Activated CD4-positive, alpha-beta T cell treated with anti-CD3 and anti-CD28 coated beads, Interleukin-2, amount 10 ng/mL, durations not matched to agents 7 days and 5 days (primary cell): ENCODE data around the gene IFI27L2. TPM values are rescaled to one million over a fixed set of nuclear protein-coding genes. Genes with fewer than 3 reads are reported as not detected.
A peak's percentile ranks its signal among the peaks of the same experiment; 100 is the strongest.

Experiments used
- CTCF ChIA-PET: fragments of 350-600 bp; sonication (Branson Sonifier 250); formaldehyde crosslinking; loops from one replicate; lab custom pipeline; 2021; ENCODE audit warnings: antibody characterized with exemption; lab: Charles Lee
- POLR2A ChIA-PET: fragments of 350-600 bp; sonication (Branson Sonifier 250); formaldehyde crosslinking; loops from one replicate; lab custom pipeline; 2021; ENCODE audit warnings: antibody characterized with exemption; lab: Charles Lee
- DNase-seq: peaks from one replicate; pipeline ENCODE4 v3.0.0-alpha.2; 2020
- H3K27ac Mint-ChIP-seq: one replicate; pipeline ENCODE4 v1.8.0; 2021; ENCODE audit warnings: mild to moderate bottlenecking, moderate library complexity, mixed read lengths
- H3K27me3 Mint-ChIP-seq: one replicate; pipeline ENCODE4 v1.8.0; 2021; ENCODE audit warnings: mixed read lengths
- H3K36me3 Mint-ChIP-seq: one replicate; pipeline ENCODE4 v1.8.0; 2021; ENCODE audit warnings: low read depth, mixed read lengths
- H3K4me1 Mint-ChIP-seq: one replicate; pipeline ENCODE4 v1.8.0; 2021; ENCODE audit warnings: mixed read lengths
- H3K4me3 Mint-ChIP-seq: one replicate; pipeline ENCODE4 v1.8.0; 2021; ENCODE audit warnings: mild to moderate bottlenecking, moderate library complexity, mixed read lengths
- H3K9me3 Mint-ChIP-seq: one replicate; pipeline ENCODE4 v1.8.0; 2021; ENCODE audit warnings: mixed read lengths
- total RNA-seq, 2 experiments: library from RNA; stranded (reverse); gene quantifications; one replicate each; pipeline ENCODE4 v1.2.3, GENCODE V29; 2021

Gene IFI27L2
- total RNA-seq, 2 experiments from 2014 or later, result 76.0 to 91.3 TPM

DNA sequence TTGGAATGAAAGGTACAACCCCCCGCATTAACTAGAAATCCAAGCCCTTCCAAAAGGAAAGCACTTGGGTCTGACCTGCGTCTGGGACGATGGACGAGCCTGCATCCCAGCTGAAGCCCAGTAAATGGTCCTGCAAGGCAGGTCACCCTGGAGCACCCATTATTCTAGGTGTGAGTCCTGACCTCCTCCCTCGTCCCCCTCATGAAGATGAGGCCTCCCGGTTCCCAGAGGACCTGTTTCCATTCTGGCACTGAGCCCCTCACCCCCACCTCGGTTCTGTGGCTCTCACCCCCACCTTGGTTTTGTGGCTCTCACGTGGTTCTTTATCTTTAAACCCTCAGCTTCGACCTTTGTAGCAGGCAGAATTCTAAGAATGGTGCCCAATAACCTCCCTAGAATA, 11.5 kb downstream of the IFI27L2 start:
- no peaks in the 10 kb centered on the region for H3K27me3 Mint-ChIP-seq
- peaks cover 26% of the 10 kb centered on the region for H3K4me1 Mint-ChIP-seq
- H3K4me3 Mint-ChIP-seq, result no peak overlapping the region
- DNase-seq, result no peak
- H3K9me3 Mint-ChIP-seq, result peaks cover 14% of the 10 kb centered on the region
- ChIA-PET POLR2A (no interaction called here), CTCF (interaction anchor here (0.6 to 1.6 kb wide), 3 partner anchors 17 to 60 kb away, joined by 3 to 5 read pairs (median 5); no protein-coding TSS in a partner anchor)
- no peaks in the 10 kb centered on the region for H3K36me3 Mint-ChIP-seq
- no peak overlapping the region for H3K27ac Mint-ChIP-seq

DNA sequence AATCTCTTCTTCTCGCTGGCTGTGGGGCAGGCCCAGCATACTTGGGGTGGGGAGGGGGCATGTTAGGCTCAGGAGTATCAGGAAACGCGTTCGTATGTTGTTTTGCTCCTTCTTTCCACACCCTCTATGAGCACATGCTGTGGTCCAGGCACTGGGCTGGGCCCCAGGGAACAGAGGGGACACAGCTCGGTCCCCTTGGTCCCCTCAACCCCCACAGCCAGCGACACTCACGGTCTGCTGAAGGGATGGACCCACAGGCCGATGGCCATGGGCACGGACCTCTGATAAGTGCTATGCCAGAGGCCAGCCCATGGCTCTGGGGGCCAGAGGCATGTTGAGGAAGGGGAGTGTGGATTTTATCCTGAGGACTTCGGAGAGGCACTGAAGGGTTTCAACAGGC, 12.7 kb downstream of the IFI27L2 start:
- Mint-ChIP-seq H3K27ac (no peak overlapping the region), H3K4me1 (peaks cover 34% of the 10 kb centered on the region), H3K27me3 (no peaks in the 10 kb centered on the region), H3K9me3 (peaks cover 14% of the 10 kb centered on the region), H3K36me3 (peaks cover 2% of the 10 kb centered on the region), H3K4me3 (no peak overlapping the region)
- DNase-seq, result no peak
- ChIA-PET POLR2A (interaction anchor here (0.7 kb wide), 1 partner anchor 28 kb away, joined by 3 read pairs; no protein-coding TSS in a partner anchor), CTCF (interaction anchor here (1.6 kb wide), 1 partner anchor 20 kb away, joined by 5 read pairs; no protein-coding TSS in a partner anchor)

DNA sequence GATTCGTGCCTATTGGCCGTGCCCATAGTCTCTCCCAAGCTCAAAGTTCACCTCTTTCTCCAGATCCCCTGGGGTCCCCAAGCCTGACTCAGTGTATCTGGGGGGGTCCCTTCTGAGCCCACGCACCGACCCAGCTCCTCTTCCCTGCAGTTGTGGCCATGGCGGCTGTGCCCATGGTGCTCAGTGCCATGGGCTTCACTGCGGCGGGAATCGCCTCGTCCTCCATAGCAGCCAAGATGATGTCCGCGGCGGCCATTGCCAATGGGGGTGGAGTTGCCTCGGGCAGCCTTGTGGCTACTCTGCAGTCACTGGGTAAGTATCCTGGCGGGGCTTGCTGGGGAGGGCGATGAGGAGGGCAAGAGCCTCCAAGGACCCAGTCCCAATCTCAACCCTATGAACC, 13.8 kb downstream of the IFI27L2 start:
- Mint-ChIP-seq H3K27me3 (no peaks in the 10 kb centered on the region), H3K4me3 (no peak overlapping the region), H3K36me3 (peaks cover 2% of the 10 kb centered on the region), H3K27ac (no peak overlapping the region), H3K9me3 (peaks cover 11% of the 10 kb centered on the region), H3K4me1 (peaks cover 39% of the 10 kb centered on the region)
- CTCF ChIA-PET, result interaction anchor here (0.9 to 2.3 kb wide), 4 partner anchors 12 to 79 kb away, joined by 3 to 6 read pairs (median 5); no protein-coding TSS in a partner anchor
- DNase-seq, result no peak
- POLR2A ChIA-PET, result no interaction called here

DNA sequence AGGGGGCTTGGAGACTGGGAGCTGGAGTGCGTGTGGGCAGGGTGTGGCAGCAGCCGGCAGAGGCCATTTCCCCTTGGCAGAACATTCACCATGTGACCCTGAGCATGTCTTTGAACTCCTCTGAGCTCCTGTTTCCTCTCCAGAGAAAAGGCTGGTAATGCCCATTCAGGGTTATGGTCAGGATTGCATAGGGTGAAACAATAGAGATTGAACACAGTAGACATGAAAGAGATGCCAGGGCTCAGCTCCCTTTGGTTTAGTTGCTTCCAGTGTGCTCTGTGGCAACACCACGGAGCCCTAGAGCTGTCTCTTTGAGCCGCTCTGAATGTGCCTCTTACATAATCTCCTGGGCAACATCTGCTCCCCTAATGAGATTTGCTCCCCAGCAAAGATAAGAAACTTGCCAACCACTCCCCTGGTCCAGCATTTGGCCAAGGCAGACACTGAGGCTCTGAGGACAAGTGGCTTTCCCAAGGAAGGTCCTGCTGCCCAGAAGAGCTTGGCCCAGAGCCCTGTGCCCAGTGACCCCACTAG, 14.3 kb downstream of the IFI27L2 start:
- Mint-ChIP-seq H3K27ac (no peak overlapping the region), H3K9me3 (peaks cover 6% of the 10 kb centered on the region), H3K4me1 (peaks cover 44% of the 10 kb centered on the region), H3K27me3 (no peaks in the 10 kb centered on the region), H3K36me3 (peaks cover 2% of the 10 kb centered on the region), H3K4me3 (no peak overlapping the region)
- no peak for DNase-seq
- ChIA-PET POLR2A (interaction anchor here (0.6 kb wide), 1 partner anchor 16 kb away, joined by 3 read pairs; no protein-coding TSS in a partner anchor), CTCF (interaction anchor here (0.9 to 2.3 kb wide), 4 partner anchors 11 to 79 kb away, joined by 3 to 6 read pairs (median 5); no protein-coding TSS in a partner anchor)

DNA sequence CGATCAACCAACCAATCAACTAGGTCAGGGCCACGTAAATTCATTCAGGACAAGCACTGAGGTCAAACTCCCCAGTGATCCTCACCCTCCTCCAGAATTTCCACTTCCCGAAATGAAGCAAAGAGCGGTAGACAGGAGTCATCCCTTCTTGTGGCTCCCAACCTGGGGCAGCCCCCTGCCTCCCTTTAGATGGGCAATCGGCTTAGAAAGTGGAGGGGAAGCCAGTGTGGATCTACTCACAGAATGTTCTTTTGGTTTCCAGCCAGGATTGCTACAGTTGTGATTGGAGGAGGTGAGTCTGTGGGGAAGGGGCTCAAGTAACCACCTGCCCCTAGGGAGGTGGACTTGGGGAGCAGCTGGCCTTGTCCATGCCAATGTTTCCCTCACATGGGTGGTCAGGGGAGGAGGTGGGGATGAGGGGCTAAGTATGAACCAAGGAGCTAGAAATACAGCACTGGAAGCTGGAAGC, 14.8 kb downstream of the IFI27L2 start:
- Mint-ChIP-seq H3K27ac (no peak overlapping the region), H3K9me3 (peaks cover 4% of the 10 kb centered on the region)
- CTCF ChIA-PET, result interaction anchor here (0.9 to 2.3 kb wide), 4 partner anchors 11 to 78 kb away, joined by 3 to 6 read pairs (median 5); no protein-coding TSS in a partner anchor

DNA sequence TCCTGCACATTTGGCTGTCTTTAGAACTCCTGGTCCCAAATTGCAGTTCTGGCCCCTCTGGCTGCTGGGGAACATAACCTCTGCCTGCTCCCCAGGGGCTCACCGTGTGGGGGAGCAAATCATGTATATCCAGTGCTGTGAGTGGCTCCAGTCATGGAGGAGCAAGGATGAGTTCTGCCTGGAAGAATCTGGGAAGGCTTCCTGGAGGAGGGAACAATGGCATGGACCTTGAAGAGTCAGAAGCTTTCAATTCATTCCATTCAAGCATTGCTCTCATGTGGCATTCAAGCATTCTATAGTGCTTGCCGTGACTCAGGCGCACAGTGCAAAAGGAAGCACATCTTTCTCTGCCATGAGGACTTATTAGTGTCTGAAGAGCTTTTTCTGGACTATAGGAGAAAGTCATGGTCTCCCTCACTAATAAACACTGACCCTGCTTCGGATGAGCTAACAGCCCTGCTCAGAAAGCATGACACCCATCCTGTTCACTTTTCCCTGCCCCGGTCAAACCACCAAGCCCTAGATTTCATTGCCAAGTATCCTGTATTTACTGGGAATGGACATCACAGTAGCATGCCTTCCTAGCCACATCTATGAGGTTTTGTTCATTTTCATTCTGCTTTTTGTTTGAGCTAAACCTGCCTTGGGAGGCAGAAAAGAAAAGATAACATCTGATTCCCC, 15.4 kb downstream of the IFI27L2 start:
- H3K9me3 Mint-ChIP-seq, result no peaks in the 10 kb centered on the region
- H3K27me3 Mint-ChIP-seq, result no peaks in the 10 kb centered on the region
- H3K4me1 Mint-ChIP-seq, result peaks cover 51% of the 10 kb centered on the region
- no peak overlapping the region for H3K27ac Mint-ChIP-seq
- DNase-seq, result no peak
- ChIA-PET CTCF (interaction anchor here (0.6 to 2.3 kb wide), 2 partner anchors 10 to 23 kb away, joined by 3 to 6 read pairs; no protein-coding TSS in a partner anchor), POLR2A (interaction anchor here (0.6 kb wide), 1 partner anchor 11 kb away, joined by 3 read pairs; no protein-coding TSS in a partner anchor)
- no peak overlapping the region for H3K4me3 Mint-ChIP-seq
- peaks cover 2% of the 10 kb centered on the region for H3K36me3 Mint-ChIP-seq

More for the DNA sequence above, 14.8 kb downstream of the IFI27L2 start:
- POLR2A ChIA-PET, result interaction anchor here (0.6 kb wide), 1 partner anchor 15 kb away, joined by 3 read pairs; no protein-coding TSS in a partner anchor
- no peak overlapping the region for H3K4me3 Mint-ChIP-seq
- H3K27me3 Mint-ChIP-seq, result no peaks in the 10 kb centered on the region
- H3K4me1 Mint-ChIP-seq, result peaks cover 49% of the 10 kb centered on the region
- no peak for DNase-seq
- peaks cover 2% of the 10 kb centered on the region for H3K36me3 Mint-ChIP-seq

DNA sequence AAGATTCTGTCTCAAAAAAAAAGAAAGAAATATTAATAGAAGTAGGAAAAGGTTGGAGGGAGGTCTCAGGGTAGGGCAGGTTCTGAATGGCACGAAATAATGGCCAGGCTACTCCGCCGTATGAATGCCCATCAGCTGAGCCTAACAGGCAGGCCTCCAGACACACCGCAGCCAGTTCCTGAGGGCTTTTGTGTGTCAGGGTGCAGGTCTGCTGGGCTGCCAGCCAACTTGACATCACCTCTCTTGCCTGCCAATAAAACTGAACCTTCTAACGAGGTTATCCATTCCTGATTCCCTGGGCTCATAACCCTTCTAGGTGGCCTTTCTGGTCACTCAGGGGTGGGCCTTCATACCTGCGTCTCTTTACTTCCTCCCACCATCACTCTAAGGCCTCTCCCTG, 15.9 kb downstream of the IFI27L2 start:
- no peaks in the 10 kb centered on the region for H3K27me3 Mint-ChIP-seq
- no peaks in the 10 kb centered on the region for H3K9me3 Mint-ChIP-seq
- POLR2A ChIA-PET, result interaction anchor here (0.6 kb wide), 1 partner anchor 10 kb away, joined by 3 read pairs; no protein-coding TSS in a partner anchor
- H3K4me3 Mint-ChIP-seq, result no peak overlapping the region
- CTCF ChIA-PET, result interaction anchor here (0.6 kb wide), 1 partner anchor 22 kb away, joined by 3 read pairs; no protein-coding TSS in a partner anchor
- peaks cover 3% of the 10 kb centered on the region for H3K36me3 Mint-ChIP-seq
- no peak for DNase-seq
- no peak overlapping the region for H3K27ac Mint-ChIP-seq
- H3K4me1 Mint-ChIP-seq, result peaks cover 51% of the 10 kb centered on the region

DNA sequence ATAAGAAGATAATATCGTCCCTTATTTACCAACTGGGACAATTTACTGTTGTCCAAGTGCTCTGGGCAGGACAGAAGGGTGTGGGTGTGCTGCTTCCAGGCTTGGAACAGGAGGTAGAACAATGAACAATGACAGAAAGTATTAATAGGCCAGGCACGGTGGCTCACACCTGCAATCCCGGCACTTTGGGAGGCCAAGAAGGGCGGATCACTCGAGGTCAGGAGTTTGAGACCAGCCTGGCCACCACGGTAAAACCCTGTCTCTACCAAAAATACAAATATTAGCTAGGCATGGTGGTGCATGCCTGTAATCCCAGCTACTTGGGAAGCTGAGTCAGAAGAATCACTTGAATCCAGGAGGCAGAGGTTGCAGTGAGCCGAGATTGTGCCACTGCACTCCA, 16.3 kb downstream of the IFI27L2 start:
- peaks cover 49% of the 10 kb centered on the region for H3K4me1 Mint-ChIP-seq
- DNase-seq, result no peak
- peak overlapping the region; percentile 17 for H3K27ac Mint-ChIP-seq
- H3K9me3 Mint-ChIP-seq, result no peaks in the 10 kb centered on the region
- H3K4me3 Mint-ChIP-seq, result no peak overlapping the region
- ChIA-PET CTCF (interaction anchor here (0.9 to 1.3 kb wide), 3 partner anchors 11 to 17 kb away, joined by 3 read pairs; no protein-coding TSS in a partner anchor), POLR2A (no interaction called here)
- H3K27me3 Mint-ChIP-seq, result no peaks in the 10 kb centered on the region
- peaks cover 4% of the 10 kb centered on the region for H3K36me3 Mint-ChIP-seq

DNA sequence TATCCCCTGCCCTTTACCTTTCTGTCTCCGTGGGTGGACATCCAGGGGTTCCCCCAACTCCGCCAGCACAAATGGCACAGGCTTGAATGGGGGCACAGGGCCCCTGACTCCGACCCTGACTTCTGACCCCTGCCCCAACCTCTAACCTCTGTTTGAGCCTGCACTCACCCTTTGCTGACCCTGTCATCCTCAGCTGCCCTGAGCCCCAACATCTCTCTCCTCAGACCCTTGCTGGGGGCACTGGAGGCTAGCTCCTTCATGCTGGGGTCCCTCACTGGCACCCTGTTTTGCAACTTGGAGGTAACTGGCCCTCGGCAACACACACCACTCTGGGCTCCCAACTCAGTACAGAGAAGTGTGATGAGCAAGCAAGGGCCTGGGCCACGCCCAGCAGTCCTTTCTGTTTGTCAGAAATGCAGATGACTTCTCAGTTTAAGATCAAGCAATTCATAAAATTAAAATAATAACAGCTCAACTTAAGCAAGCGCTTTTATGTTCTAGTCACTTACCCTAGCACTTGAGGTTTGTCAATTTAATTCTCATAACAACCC, 16.8 kb downstream of the IFI27L2 start:
- CTCF ChIA-PET, result interaction anchor here (0.9 to 1.3 kb wide), 3 partner anchors 12 to 17 kb away, joined by 3 read pairs; no protein-coding TSS in a partner anchor
- H3K27ac Mint-ChIP-seq, result peak overlapping the region; percentile 46
- no peaks in the 10 kb centered on the region for H3K9me3 Mint-ChIP-seq

DNA sequence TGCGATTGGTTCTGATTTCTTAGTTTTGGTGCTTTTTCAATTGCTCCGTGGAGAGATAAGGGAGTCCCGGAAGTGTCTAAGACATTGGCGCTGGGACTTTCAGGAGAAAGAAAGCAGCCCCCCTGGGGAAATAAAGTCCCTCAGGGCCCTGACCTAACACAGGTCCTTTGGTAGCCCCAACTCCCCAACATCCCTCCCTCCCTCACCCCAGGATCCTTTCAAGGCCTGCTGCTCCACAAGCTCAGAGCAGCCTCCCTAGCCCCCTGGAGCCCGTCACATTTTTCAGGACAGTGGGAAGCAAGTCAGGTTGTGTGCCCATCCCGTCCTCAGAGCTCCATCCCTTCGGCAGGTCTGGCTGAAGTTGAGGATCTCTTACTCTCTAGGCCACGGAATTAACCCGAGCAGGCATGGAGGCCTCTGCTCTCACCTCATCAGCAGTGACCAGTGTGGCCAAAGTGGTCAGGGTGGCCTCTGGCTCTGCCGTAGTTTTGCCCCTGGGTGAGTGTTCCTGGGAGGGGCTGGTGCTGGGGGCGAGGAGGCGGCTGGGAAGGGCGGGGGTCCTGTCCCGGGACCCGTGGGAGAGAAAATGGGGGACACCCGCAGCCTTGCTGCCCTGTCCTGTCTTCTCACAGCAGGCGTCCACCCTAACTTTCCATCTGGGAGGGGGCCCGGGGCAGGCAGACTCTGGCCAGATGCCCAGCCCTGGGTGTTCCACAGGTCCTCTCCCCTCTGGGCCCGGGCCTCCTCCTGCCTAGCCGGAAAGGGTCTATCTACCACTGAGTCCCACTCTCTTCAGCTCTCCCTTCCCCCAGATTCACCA, 17.9 kb downstream of the IFI27L2 start:
- peak overlapping the region; percentile 85 for H3K27ac Mint-ChIP-seq
- peaks cover 4% of the 10 kb centered on the region for H3K36me3 Mint-ChIP-seq
- no peaks in the 10 kb centered on the region for H3K9me3 Mint-ChIP-seq
- peak overlapping the region; percentile 71 for H3K4me3 Mint-ChIP-seq
- no peaks in the 10 kb centered on the region for H3K27me3 Mint-ChIP-seq
- ChIA-PET CTCF (interaction anchor here (1.0 to 1.1 kb wide), 2 partner anchors 11 to 25 kb away, joined by 3 to 5 read pairs; no protein-coding TSS in a partner anchor), POLR2A (no interaction called here)
- no peak for DNase-seq
- H3K4me1 Mint-ChIP-seq, result peaks cover 47% of the 10 kb centered on the region

More for the DNA sequence above, 16.8 kb downstream of the IFI27L2 start:
- H3K36me3 Mint-ChIP-seq, result peaks cover 4% of the 10 kb centered on the region
- POLR2A ChIA-PET, result no interaction called here
- DNase-seq, result no peak
- H3K27me3 Mint-ChIP-seq, result no peaks in the 10 kb centered on the region
- peak overlapping the region; percentile 71 for H3K4me3 Mint-ChIP-seq
- H3K4me1 Mint-ChIP-seq, result peaks cover 47% of the 10 kb centered on the region

DNA sequence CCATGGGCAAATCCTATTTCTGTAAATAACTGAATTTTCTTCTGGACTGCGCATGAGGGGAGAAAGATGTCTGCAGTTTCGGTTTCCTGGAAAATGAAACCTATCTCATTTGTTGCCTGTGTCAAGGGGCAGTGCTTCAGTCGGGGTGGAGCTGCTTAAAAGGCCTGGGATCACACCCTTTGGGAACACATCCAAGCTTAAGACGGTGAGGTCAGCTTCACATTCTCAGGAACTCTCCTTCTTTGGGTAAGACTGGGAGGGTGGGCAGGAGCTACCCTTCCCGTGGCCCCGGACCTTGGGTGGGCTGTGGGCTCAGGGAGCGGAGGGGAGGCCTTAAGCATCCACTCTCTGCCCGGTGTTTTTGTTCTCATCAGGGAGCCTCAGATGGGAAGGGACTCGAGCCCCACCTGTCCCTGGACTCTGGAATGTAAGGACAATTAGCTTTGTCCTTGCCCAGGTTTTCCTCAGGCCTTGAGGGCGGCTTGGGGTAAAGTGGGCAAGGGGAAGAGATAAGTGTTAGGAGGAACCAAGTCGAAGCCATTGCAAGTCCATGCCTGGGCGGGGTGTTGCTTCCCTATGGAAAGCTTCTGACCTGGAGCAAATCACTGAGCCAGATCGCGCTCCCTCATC, 18.7 kb downstream of the IFI27L2 start, which contains the start of gene IFI27:
Gene IFI27, plus strand, starts transcription at position 185 of the 630 bp plus-strand sequence.
- ChIA-PET CTCF (interaction anchor here (0.6 to 1.1 kb wide), 3 partner anchors 10 to 478 kb away, joined by 3 to 5 read pairs (median 3); no protein-coding TSS in a partner anchor), POLR2A (no interaction called here)
- H3K36me3 Mint-ChIP-seq, result peaks cover 4% of the 10 kb centered on the region
- peak; percentile 24 for DNase-seq
- H3K4me1 Mint-ChIP-seq, result peaks cover 47% of the 10 kb centered on the region
- no peaks in the 10 kb centered on the region for H3K27me3 Mint-ChIP-seq
- H3K9me3 Mint-ChIP-seq, result no peaks in the 10 kb centered on the region
- peak within 1 kb of the TSS; percentile 85 for H3K27ac Mint-ChIP-seq
- H3K4me3 Mint-ChIP-seq, result peak within 1 kb of the TSS; percentile 71
